GM23248 (cell line): ENCODE data around the gene SKI. TPM values are rescaled to one million over a fixed set of nuclear protein-coding genes. Genes with fewer than 3 reads are reported as not detected.
A peak's percentile ranks its signal among the peaks of the same experiment; 100 is the strongest.

Experiments
- DNase-seq: peaks from one replicate; pipeline ENCODE4 v3.0.0-alpha.2; 2015
- H2AFZ ChIP-seq: fragments of 200-600 bp; sonication (generic); 2 replicates; pipeline ENCODE4 v1.6.1; 2016; ENCODE audit warnings: antibody characterized with exemption
- H3F3A ChIP-seq: fragments of 200-600 bp; sonication (generic); 2 replicates; pipeline ENCODE4 v1.6.1; 2016; ENCODE audit warnings: mild to moderate bottlenecking, antibody characterized with exemption, mixed run types; ENCODE audit not compliant: insufficient read depth
- H3K27ac ChIP-seq: fragments of 200-600 bp; sonication (generic); 2 replicates; pipeline ENCODE4 v1.5.1; 2016; ENCODE audit warnings: mild to moderate bottlenecking
- H3K27me3 ChIP-seq: fragments of 200-600 bp; sonication (generic); replicated peaks from 2 replicates; pipeline ENCODE4 v1.6.1; 2016; ENCODE audit warnings: mild to moderate bottlenecking; ENCODE audit not compliant: insufficient read depth
- H3K36me3 ChIP-seq: fragments of 200-600 bp; sonication (generic); 2 replicates; pipeline ENCODE4 v1.6.1; 2016; ENCODE audit warnings: low read depth, mild to moderate bottlenecking
- H3K4me1 ChIP-seq: fragments of 200-600 bp; sonication (generic); 2 replicates; pipeline ENCODE4 v1.6.1; 2016; ENCODE audit warnings: mild to moderate bottlenecking; ENCODE audit not compliant: insufficient read depth
- H3K4me2 ChIP-seq: fragments of 200-600 bp; sonication (generic); one replicate; pipeline ENCODE4 v1.6.1; 2016; ENCODE audit warnings: mild to moderate bottlenecking; ENCODE audit not compliant: unreplicated experiment
- H3K4me3 ChIP-seq: fragments of 200-600 bp; sonication (generic); 2 replicates; pipeline ENCODE4 v1.5.1; 2016; ENCODE audit warnings: mild to moderate bottlenecking
- H3K79me2 ChIP-seq: fragments of 200-600 bp; sonication (generic); 2 replicates; pipeline ENCODE4 v1.6.1; 2016; ENCODE audit warnings: mild to moderate bottlenecking; ENCODE audit not compliant: insufficient read depth
- H3K9ac ChIP-seq: fragments of 200-600 bp; sonication (generic); 2 replicates; pipeline ENCODE4 v1.6.1; 2016; ENCODE audit warnings: mild to moderate bottlenecking
- H3K9me2 ChIP-seq: fragments of 200-600 bp; sonication (generic); 2 replicates; pipeline ENCODE4 v1.6.1; 2016; ENCODE audit warnings: mixed run types, mild to moderate bottlenecking, moderate library complexity; ENCODE audit not compliant: insufficient read depth
- H3K9me3 ChIP-seq: fragments of 200-600 bp; sonication (generic); one replicate; pipeline ENCODE4 v1.6.1; 2017; ENCODE audit warnings: low read depth
- H4K20me1 ChIP-seq: fragments of 200-600 bp; sonication (generic); 2 replicates; pipeline ENCODE4 v1.6.0; 2016; ENCODE audit not compliant: insufficient read depth
- EZH2 ChIP-seq: fragments of 200-600 bp; sonication (generic); IDR thresholded peaks from 2 replicates; pipeline ENCODE4 v1.6.1; 2018; ENCODE audit warnings: antibody characterized with exemption, mild to moderate bottlenecking; ENCODE audit not compliant: insufficient read depth, poor library complexity, severe bottlenecking
- EZH2phosphoT487 ChIP-seq: fragments of 200-600 bp; sonication (generic); IDR thresholded peaks from 2 replicates; pipeline ENCODE4 v1.6.1; 2018; ENCODE audit warnings: antibody characterized with exemption, moderate library complexity, mild to moderate bottlenecking, low read depth; ENCODE audit not compliant: insufficient read depth
- WGBS, 2 experiments: methylation state at CpG; one replicate each; pipeline ENCODE4 v1.1.6; 2015 to 2017; ENCODE audit warnings: low lambda C conversion rate in 2 of 2, low coverage in 1 of 2; ENCODE audit errors: missing lambda C conversion rate in 2 of 2; 5-methylcytosine and 5-hydroxymethylcytosine counted together
- in situ Hi-C: fragments of 300-500 bp; cut with MboI; formaldehyde crosslinking; loops from 2 replicates; pipeline ENCODE4 v1.15.0; 2020
- polyA plus RNA-seq: library from polyadenylated mRNA; unstranded; fragments of >200 nt; fragmentation: Nextera tagmentation; extraction: Ambion mirVana; gene quantifications from 2 replicates; pipeline ENCODE4 v1.2.1, GENCODE V29; 2016
- total RNA-seq: library from RNA; depleted of rRNA; stranded (reverse); fragments of >200 nt; shearing (Covaris generic); gene quantifications from 2 replicates; pipeline ENCODE4 v1.2.3, GENCODE V29; 2014

SKI gene
- total and polyA plus RNA-seq, 2 experiments from 2014 or later, result 3.8 to 23.1 TPM

DNA sequence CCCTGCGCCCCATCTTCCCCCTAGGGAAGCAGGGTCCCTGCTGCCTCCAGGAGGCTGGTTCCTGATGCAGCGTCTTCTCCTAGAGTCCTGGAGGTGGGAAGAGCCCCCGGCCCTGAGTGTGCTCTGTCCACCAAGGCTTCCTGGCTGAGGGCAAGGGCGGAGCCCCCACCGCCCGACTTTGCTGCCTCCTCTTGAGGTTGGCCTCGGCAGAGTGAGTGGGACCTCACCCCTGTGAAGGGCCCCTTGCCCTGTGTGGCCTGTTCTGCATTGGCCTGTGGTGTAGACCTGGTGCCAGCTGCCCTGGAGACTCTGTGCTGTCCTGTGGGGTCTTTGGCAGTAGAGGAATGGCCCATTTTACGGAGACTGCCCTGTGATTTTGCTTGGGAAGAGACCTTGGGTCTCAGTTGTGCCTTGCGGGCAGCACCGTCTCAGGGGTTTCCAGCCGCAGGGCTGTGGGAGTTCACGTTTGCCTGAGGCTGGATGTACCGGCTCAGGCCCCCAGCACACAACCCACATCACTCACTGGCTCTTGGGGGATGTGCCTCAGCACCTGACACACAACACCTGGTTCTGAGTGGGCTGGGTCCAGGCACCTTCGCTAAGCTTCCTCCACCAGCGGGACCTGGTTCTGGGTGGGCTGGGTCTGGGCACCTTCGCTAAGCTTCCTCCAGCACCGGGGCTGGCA lies 73.6 kb downstream of the SKI start:
- Histone ChIP-seq H3K36me3 (no peaks in the 10 kb centered on the region), H3K9me3 (no peaks in the 10 kb centered on the region), H3K79me2 (peaks cover 97% of the 10 kb centered on the region), H3K4me3 (no peak overlapping the region), H3F3A (no peaks in the 10 kb centered on the region), H4K20me1 (no peaks in the 10 kb centered on the region), H3K27ac (peak overlapping the region; percentile 84), H3K9me2 (no peaks in the 10 kb centered on the region), H2AFZ (no peak overlapping the region), H3K4me1 (peaks cover 30% of the 10 kb centered on the region), H3K9ac (peak overlapping the region; percentile 80; the same call in 1 of the 2 replicates), H3K4me2 (no peak overlapping the region), H3K27me3 (no peaks in the 10 kb centered on the region)
- in situ Hi-C loops, result no loop called here
- TF ChIP-seq EZH2phosphoT487 (no peak), EZH2 (no peak)
- DNase-seq, result no peak
- WGBS, 2 experiments, result 78% methylated on average over 14 to 17 of the region's 17 CpGs

DNA sequence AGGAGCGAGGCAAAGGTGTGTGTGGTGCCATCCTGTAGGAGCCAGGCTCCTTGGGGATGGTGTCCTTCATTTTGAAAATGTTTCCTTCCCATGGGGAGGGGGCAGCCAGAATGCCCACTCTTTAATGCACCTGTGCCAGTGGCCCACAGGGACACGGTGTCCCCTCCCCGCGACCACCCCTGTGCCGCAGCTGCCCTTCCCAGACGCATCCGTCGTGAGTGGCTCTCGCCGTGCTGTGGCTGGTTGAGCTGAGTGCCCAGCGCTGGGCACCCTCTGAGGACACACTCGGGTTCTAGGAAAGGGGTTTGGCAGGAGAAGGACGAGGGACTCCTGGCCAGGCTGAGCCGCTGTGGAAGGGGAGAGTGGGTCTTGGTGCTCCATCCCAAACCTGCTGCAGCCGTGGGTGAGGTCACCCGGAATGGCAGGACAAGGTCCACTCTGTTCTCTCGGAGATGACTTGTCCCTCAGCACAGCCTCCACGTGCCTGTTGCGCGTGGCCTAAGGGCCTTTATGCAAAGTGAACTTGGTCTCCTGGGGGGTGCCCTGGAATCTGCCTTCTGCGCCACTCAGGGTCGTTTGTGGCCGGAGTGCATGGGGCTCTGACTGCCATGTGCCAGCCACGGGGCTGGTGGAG lies 74.3 kb downstream of the SKI start:
- Histone ChIP-seq H3K27me3 (no peaks in the 10 kb centered on the region), H3K9ac (no peak overlapping the region), H3K9me2 (no peaks in the 10 kb centered on the region), H2AFZ (no peak overlapping the region), H4K20me1 (no peaks in the 10 kb centered on the region), H3K4me3 (no peak overlapping the region), H3K79me2 (peaks cover 97% of the 10 kb centered on the region), H3K27ac (no peak overlapping the region), H3K9me3 (no peaks in the 10 kb centered on the region), H3F3A (no peaks in the 10 kb centered on the region), H3K36me3 (peaks cover under 1% of the 10 kb centered on the region; the same call in 1 of the 2 replicates), H3K4me1 (peaks cover 30% of the 10 kb centered on the region), H3K4me2 (no peak overlapping the region)
- 89 to 92% methylated on average over 24 of the region's 24 CpGs for WGBS, 2 experiments
- TF ChIP-seq EZH2 (no peak), EZH2phosphoT487 (no peak)
- in situ Hi-C loops, result no loop called here
- DNase-seq, result no peak

GRCh38 chr1:2303016-2303775 lies 75.1 kb downstream of the SKI start:
- no peak overlapping the region for H2AFZ ChIP-seq
- in situ Hi-C loops, result no loop called here
- no peak overlapping the region for H3K4me3 ChIP-seq
- DNase-seq, result no peak
- H3K27ac ChIP-seq, result no peak overlapping the region
- H3K79me2 ChIP-seq, result peaks cover 97% of the 10 kb centered on the region
- H3F3A ChIP-seq, result peaks cover 6% of the 10 kb centered on the region; the same call in 1 of the 2 replicates
- peaks cover 30% of the 10 kb centered on the region for H3K4me1 ChIP-seq
- H3K9ac ChIP-seq, result no peak overlapping the region
- H3K9me3 ChIP-seq, result no peaks in the 10 kb centered on the region
- no peaks in the 10 kb centered on the region for H4K20me1 ChIP-seq
- 88 to 92% methylated on average over 27 to 35 of the region's 35 CpGs for WGBS, 2 experiments
- H3K27me3 ChIP-seq, result no peaks in the 10 kb centered on the region
- H3K9me2 ChIP-seq, result no peaks in the 10 kb centered on the region
- no peak overlapping the region for H3K4me2 ChIP-seq
- no peak for TF ChIP-seq EZH2
- TF ChIP-seq EZH2phosphoT487, result no peak
- peaks cover 9% of the 10 kb centered on the region for H3K36me3 ChIP-seq

DNA sequence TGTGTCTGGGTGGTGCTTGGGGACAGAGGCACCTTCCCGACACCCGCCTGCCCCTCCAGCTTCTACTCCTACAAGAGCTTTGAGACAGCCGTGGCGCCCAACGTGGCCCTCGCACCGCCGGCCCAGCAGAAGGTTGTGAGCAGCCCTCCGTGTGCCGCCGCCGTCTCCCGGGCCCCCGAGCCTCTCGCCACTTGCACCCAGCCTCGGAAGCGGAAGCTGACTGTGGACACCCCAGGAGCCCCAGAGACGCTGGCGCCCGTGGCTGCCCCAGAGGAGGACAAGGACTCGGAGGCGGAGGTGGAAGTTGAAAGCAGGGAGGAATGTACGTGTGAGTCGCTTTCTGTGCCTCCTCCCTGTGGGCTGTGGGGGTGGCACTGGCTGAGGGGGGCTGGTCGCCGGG lies 75.7 kb downstream of the SKI start:
- peaks cover 97% of the 10 kb centered on the region for H3K79me2 ChIP-seq
- H3K4me1 ChIP-seq, result peaks cover 28% of the 10 kb centered on the region
- H3F3A ChIP-seq, result peaks cover 11% of the 10 kb centered on the region; the same call in 1 of the 2 replicates
- no peak overlapping the region for H3K27ac ChIP-seq
- H3K9me2 ChIP-seq, result no peaks in the 10 kb centered on the region
- peaks cover 12% of the 10 kb centered on the region for H3K36me3 ChIP-seq
- 95 to 98% methylated on average over 21 to 22 of the region's 26 CpGs for WGBS, 2 experiments
- in situ Hi-C loops, result no loop called here
- H3K4me3 ChIP-seq, result no peak overlapping the region
- H3K4me2 ChIP-seq, result no peak overlapping the region
- H4K20me1 ChIP-seq, result no peaks in the 10 kb centered on the region
- no peaks in the 10 kb centered on the region for H3K9me3 ChIP-seq
- DNase-seq, result no peak
- H2AFZ ChIP-seq, result no peak overlapping the region
- no peaks in the 10 kb centered on the region for H3K27me3 ChIP-seq
- TF ChIP-seq EZH2phosphoT487, result no peak
- no peak for TF ChIP-seq EZH2
- no peak overlapping the region for H3K9ac ChIP-seq
